HEK293T (cell line): Measurements from ENCODE around the gene CDH18.

Source experiments
- CTCF ChIA-PET: fragments of 350-600 bp; formaldehyde crosslinking; extraction: SDS; loops from one replicate; lab custom pipeline; 2021; ENCODE audit warnings: antibody characterized with exemption, inconsistent platforms; lab: Yijun Ruan, JAX
- POLR2A ChIA-PET: fragments of 350-600 bp; formaldehyde crosslinking; extraction: SDS; loops from one replicate; lab custom pipeline; 2020; ENCODE audit warnings: antibody characterized with exemption, inconsistent platforms; lab: Yijun Ruan, JAX
- DNase-seq: peaks from one replicate; pipeline ENCODE4 v3.0.0; 2012; ENCODE audit warnings: mixed read lengths; ENCODE audit errors: extremely low spot score
- ARNT ChIP-seq: fragments of 450-650 bp; IDR thresholded peaks from 2 replicates; pipeline ENCODE4 v1.6.1; 2017; ENCODE audit warnings: mild to moderate bottlenecking
- BHLHE40 ChIP-seq: fragments of 450-650 bp; IDR thresholded peaks from 2 replicates; pipeline ENCODE4 v1.6.1; 2016; ENCODE audit warnings: mild to moderate bottlenecking, moderate library complexity, borderline replicate concordance
- CTBP1 ChIP-seq: fragments of 450-650 bp; IDR thresholded peaks from 2 replicates; pipeline ENCODE4 v1.6.1; 2016; ENCODE audit warnings: borderline replicate concordance
- ELF4 ChIP-seq: fragments of 450-650 bp; IDR thresholded peaks from 2 replicates; pipeline ENCODE4 v1.6.1; 2017; ENCODE audit warnings: antibody characterized with exemption
- FOXA1 ChIP-seq: fragments of 450-650 bp; IDR thresholded peaks from 2 replicates; pipeline ENCODE4 v1.6.1; 2016; ENCODE audit warnings: mild to moderate bottlenecking
- FOXK2 ChIP-seq: fragments of 450-650 bp; IDR thresholded peaks from 2 replicates; pipeline ENCODE4 v1.6.1; 2016; ENCODE audit warnings: mild to moderate bottlenecking
- FOXM1 ChIP-seq: fragments of 450-650 bp; IDR thresholded peaks from 2 replicates; pipeline ENCODE4 v1.6.1; 2017; ENCODE audit warnings: mild to moderate bottlenecking, borderline replicate concordance
- HDGF ChIP-seq: fragments of 450-650 bp; IDR thresholded peaks from 2 replicates; pipeline ENCODE4 v1.6.1; 2017; ENCODE audit warnings: antibody characterized with exemption, borderline replicate concordance
- L3MBTL2 ChIP-seq: fragments of 450-650 bp; conservative IDR thresholded peaks from 2 replicates; pipeline ENCODE4 v1.6.1; 2016; ENCODE audit warnings: mild to moderate bottlenecking
- LEF1 ChIP-seq: fragments of 450-650 bp; IDR thresholded peaks from 2 replicates; pipeline ENCODE4 v1.6.1; 2017; ENCODE audit warnings: mild to moderate bottlenecking, borderline replicate concordance
- NFRKB ChIP-seq: fragments of 450-650 bp; IDR thresholded peaks from 2 replicates; pipeline ENCODE4 v1.6.1; 2016; ENCODE audit warnings: mild to moderate bottlenecking, moderate library complexity
- PKNOX1 ChIP-seq: fragments of 450-650 bp; IDR thresholded peaks from 2 replicates; pipeline ENCODE4 v1.6.1; 2016
- SP1 ChIP-seq: fragments of 450-650 bp; IDR thresholded peaks from 2 replicates; pipeline ENCODE4 v1.6.1; 2017
- SUZ12 ChIP-seq: fragments of 450-650 bp; IDR thresholded peaks from 2 replicates; pipeline ENCODE4 v1.6.1; 2016; ENCODE audit warnings: mild to moderate bottlenecking
- TARDBP ChIP-seq: fragments of 450-650 bp; IDR thresholded peaks from 2 replicates; pipeline ENCODE4 v1.6.1; 2016
- ZNF384 ChIP-seq: fragments of 450-650 bp; IDR thresholded peaks from 2 replicates; pipeline ENCODE4 v1.6.1; 2016

The CDH18 gene

DNA sequence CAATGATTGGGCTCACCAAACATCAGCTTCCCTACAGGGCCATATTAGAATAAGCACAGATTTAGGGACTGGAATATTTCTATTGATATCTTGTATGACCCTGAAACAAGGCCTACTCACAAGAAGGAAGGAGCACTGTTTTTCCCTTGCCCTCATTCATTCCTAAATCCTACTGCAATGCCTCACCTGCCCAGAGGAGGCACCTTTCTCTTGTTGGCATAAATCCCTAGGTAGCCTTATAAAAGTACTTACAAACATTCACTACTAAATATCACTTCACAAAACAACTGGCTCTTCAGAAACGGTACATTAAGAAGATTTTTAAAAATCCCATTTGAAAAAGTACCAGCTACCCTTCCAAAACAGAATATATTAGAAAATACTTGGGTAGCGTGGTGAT is 449.4 kb downstream of the CDH18 start:
- ChIA-PET POLR2A (no interaction called here), CTCF (no interaction called here)
- no peak for DNase-seq
- TF ChIP-seq L3MBTL2 (no peak), HDGF (no peak), BHLHE40 (no peak), PKNOX1 (no peak), ARNT (no peak), NFRKB (no peak), TARDBP (no peak), ELF4 (no peak), ZNF384 (no peak), LEF1 (no peak), SP1 (no peak), CTBP1 (no peak), FOXK2 (no peak), FOXA1 (no peak), FOXM1 (no peak), SUZ12 (no peak)

DNA sequence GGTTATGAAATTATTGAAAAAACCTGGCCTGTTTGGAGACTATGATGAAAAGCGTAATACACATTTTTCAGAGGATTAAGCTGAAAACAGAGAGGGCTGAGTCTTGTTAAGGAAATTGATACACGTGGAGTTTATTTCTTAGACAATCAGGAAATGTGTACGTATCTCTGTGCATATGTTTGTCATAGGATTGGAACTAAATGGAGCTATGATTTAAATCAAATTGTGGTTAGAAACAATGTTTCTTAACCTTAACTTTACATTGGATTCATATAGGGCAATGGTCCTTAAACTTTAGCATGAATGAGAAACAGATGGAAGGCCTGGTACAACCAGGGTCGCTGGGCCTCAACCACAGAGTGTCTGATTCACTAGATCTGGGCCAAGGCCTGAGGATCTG is 451.6 kb downstream of the CDH18 start:
- ChIA-PET CTCF (no interaction called here), POLR2A (no interaction called here)
- no peak for TF ChIP-seq NFRKB
- no peak for TF ChIP-seq FOXM1
- no peak for TF ChIP-seq PKNOX1
- no peak for DNase-seq

DNA sequence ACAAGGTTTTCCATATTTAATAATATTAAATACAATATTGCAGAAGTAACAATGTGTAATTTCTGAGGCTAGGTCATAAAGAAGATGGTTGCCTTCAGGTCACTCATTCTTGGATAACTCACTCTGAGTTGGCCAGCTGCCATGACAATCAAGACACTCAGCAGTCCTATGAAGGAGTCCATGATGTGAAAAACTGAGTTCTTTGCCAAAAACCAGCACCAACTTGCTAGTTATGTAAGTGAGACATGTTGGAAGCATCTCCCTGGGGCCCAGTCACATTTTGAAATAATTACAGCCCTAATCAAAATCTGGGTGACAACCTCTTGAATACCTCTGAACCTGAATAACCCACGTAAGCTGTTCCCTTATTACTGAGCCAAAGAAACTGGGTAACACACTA is 453.2 kb downstream of the CDH18 start:
- POLR2A ChIA-PET, result no interaction called here
- no peak for DNase-seq
- no peak for TF ChIP-seq FOXA1
- no peak for TF ChIP-seq NFRKB
- TF ChIP-seq LEF1, result no peak
- CTCF ChIA-PET, result no interaction called here

DNA sequence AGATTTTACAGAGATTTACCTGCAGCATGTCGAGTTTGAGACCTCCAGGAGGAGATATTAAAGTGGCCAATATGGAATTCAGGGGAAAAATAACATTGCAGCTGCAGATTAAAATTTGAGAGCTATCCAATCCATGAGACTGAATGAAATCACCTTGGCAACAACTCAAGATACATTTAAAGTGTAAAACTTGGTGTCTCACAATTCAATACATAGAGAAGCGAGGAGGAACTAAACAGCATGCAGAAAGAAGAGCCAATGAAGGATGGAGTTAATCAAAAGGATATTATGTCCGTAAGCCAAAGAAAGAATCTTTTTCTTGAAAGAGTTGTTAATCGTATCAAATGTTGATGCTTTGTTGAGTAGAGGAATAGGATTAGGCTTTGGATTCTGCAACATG is 455.1 kb downstream of the CDH18 start:
- DNase-seq, result no peak
- ChIA-PET POLR2A (no interaction called here), CTCF (no interaction called here)
- TF ChIP-seq ELF4 (no peak), PKNOX1 (no peak), CTBP1 (no peak), ARNT (no peak), SUZ12 (no peak), ZNF384 (no peak), L3MBTL2 (no peak), SP1 (no peak), FOXA1 (no peak), TARDBP (no peak), NFRKB (no peak), BHLHE40 (no peak), HDGF (no peak), LEF1 (no peak)

DNA sequence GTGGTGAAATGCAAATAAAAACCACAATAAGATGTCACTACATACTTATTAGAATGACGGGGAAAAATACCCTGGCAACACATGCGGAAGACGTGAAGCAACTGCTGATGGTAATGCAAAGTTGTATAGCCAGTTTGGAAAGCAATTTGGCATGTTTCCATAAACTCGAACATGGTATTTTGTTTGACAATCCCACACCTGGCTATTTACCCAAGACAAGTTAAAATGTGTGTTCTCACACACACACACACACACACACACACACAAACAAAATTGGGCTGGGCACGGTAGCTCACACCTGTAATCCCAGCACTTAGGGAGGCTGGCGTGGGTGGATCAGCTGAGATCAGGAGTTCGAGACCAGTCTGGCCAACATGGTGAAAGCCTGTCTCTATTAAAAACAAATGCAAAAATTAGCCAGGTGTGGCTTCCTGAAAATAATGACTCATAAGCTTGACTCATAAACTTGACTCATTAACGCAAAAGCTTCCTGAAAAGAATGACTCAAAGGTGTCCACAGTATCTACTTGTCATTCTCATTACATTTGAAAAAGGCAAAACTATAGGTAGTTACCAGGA is 456.5 kb downstream of the CDH18 start:
- POLR2A ChIA-PET, result no interaction called here
- TF ChIP-seq LEF1 (no peak), ELF4 (no peak), HDGF (no peak), CTBP1 (no peak), PKNOX1 (no peak), FOXM1 (no peak), L3MBTL2 (no peak), ZNF384 (no peak), NFRKB (no peak), BHLHE40 (no peak), SUZ12 (no peak), ARNT (no peak)
- CTCF ChIA-PET, result interaction anchor here (0.5 kb wide), 1 partner anchor 1589 kb away, joined by 3 read pairs; no protein-coding TSS in a partner anchor
- no peak for DNase-seq

GRCh38 chr5:19519448-19519847 is 468.6 kb downstream of the CDH18 start:
- ChIA-PET POLR2A (no interaction called here), CTCF (no interaction called here)
- DNase-seq, result no peak
- TF ChIP-seq TARDBP, result no peak
- no peak for TF ChIP-seq L3MBTL2
- no peak for TF ChIP-seq CTBP1
- no peak for TF ChIP-seq HDGF
- TF ChIP-seq SUZ12, result no peak
- TF ChIP-seq ELF4, result no peak
- no peak for TF ChIP-seq NFRKB
- TF ChIP-seq FOXA1, result no peak
- no peak for TF ChIP-seq ARNT
- no peak for TF ChIP-seq PKNOX1
- TF ChIP-seq BHLHE40, result no peak
- TF ChIP-seq SP1, result no peak
- TF ChIP-seq ZNF384, result no peak
- no peak for TF ChIP-seq FOXM1
- no peak for TF ChIP-seq FOXK2
- TF ChIP-seq LEF1, result no peak
